ENCODE measurements around the gene UTP14C.

UTP14C gene

DNA sequence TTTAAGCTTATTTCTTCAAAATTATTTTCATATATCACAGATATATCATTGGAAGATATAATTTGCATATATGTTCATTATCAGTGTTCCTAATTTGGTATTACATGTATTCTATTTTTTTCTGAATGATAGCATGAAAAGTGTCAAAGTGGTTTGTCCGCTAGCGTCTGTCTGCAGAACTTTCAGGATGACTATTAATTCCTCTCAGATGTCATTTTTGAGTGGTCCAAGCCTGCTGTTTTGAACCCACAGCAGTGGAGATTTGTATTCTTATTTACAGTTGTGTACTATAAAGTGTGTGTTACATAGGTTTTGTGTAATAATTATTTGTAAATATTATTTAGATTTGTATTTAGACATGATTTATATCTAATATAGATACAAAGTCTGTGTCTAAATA is 8.5 kb downstream of the UTP14C start:
- TF ChIP-seq, protein P1, sequence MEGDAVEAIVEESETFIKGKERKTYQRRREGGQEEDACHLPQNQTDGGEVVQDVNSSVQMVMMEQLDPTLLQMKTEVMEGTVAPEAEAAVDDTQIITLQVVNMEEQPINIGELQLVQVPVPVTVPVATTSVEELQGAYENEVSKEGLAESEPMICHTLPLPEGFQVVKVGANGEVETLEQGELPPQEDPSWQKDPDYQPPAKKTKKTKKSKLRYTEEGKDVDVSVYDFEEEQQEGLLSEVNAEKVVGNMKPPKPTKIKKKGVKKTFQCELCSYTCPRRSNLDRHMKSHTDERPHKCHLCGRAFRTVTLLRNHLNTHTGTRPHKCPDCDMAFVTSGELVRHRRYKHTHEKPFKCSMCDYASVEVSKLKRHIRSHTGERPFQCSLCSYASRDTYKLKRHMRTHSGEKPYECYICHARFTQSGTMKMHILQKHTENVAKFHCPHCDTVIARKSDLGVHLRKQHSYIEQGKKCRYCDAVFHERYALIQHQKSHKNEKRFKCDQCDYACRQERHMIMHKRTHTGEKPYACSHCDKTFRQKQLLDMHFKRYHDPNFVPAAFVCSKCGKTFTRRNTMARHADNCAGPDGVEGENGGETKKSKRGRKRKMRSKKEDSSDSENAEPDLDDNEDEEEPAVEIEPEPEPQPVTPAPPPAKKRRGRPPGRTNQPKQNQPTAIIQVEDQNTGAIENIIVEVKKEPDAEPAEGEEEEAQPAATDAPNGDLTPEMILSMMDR (IDR thresholded peaks at IDR 0.05; ENCODE audit: low read depth, low read length, poor library complexity, severe bottlenecking) = no peak
- TF ChIP-seq EZH2phosphoT487 (IDR thresholded peaks at IDR 0.05; ENCODE audit: borderline replicate concordance, low read length) = no peak
- H3F3A ChIP-seq (ENCODE audit: control insufficient read depth, insufficient read depth) = no peaks in the 10 kb centered on the region
- H3K27ac ChIP-seq (ENCODE audit: low read depth, low read length) = no peak overlapping the region
- peaks cover 18% of the 10 kb centered on the region for H3K36me3 ChIP-seq (ENCODE audit: control insufficient read depth, low read length)
- H3K9me3 ChIP-seq (ENCODE audit: control insufficient read depth, insufficient read depth, low read length) = no peaks in the 10 kb centered on the region
- no peak overlapping the region for H3K4me2 ChIP-seq (ENCODE audit: low read length)
- no peaks in the 10 kb centered on the region for H4K20me1 ChIP-seq (ENCODE audit: control insufficient read depth, insufficient read depth, low read depth, low read length)
- no peaks in the 10 kb centered on the region for H3K4me1 ChIP-seq (ENCODE audit: control insufficient read depth, low read length)
- no peaks in the 10 kb centered on the region for H3K79me2 ChIP-seq (ENCODE audit: control insufficient read depth, low read length)
- no peaks in the 10 kb centered on the region for H3K27me3 ChIP-seq (ENCODE audit: control insufficient read depth, low read length)
- H3K4me3 ChIP-seq (ENCODE audit: low read length) = no peak overlapping the region
- no peaks in the 10 kb centered on the region for H3K9me2 ChIP-seq (replicated peaks; ENCODE audit: control insufficient read depth, low read length)

DNA sequence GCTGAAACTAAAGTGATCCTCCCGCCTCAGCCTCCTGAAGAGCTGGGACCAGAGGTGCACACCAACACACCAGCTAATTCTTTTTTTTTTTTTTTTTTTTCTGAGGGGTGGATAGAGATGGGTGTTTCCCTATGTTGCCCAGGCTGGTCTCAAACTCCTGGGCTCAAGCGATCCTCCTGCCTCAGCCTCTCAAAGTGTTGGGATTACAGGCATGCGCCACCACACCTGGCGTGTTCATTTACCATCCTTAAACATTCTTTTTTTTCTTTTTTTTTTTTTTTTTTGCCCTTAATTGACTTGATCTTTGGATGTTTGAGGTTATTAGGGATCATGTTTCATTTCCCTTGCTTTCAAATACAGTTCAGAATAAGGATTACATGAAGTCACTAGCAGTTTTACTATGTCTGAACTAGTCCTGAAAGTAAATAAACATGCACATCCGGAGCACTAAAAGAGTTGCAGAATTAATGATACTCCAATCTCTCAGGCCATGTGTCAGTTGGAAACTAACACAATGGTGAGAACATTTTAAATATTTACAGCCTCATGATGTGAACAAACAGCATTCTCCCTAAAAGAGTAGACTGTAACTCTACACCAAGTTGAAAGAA is 10.2 kb downstream of the UTP14C start:
- Histone ChIP-seq H3K4me3 (ENCODE audit: low read length) (no peak overlapping the region), H3K9me2 (replicated peaks; ENCODE audit: control insufficient read depth, low read length) (no peaks in the 10 kb centered on the region), H4K20me1 (ENCODE audit: control insufficient read depth, insufficient read depth, low read depth, low read length) (no peaks in the 10 kb centered on the region), H3K9me3 (ENCODE audit: control insufficient read depth, insufficient read depth, low read length) (no peaks in the 10 kb centered on the region), H3K4me2 (ENCODE audit: low read length) (no peak overlapping the region), H3K36me3 (ENCODE audit: control insufficient read depth, low read length) (peaks cover 3% of the 10 kb centered on the region; the same call in 1 of the 2 replicates), H3K79me2 (ENCODE audit: control insufficient read depth, low read length) (no peaks in the 10 kb centered on the region), H3K27me3 (ENCODE audit: control insufficient read depth, low read length) (no peaks in the 10 kb centered on the region), H3K4me1 (ENCODE audit: control insufficient read depth, low read length) (no peaks in the 10 kb centered on the region), H3K27ac (ENCODE audit: low read depth, low read length) (no peak overlapping the region), H3F3A (ENCODE audit: control insufficient read depth, insufficient read depth) (no peaks in the 10 kb centered on the region)
- no peak for TF ChIP-seq EZH2phosphoT487 (IDR thresholded peaks at IDR 0.05; ENCODE audit: borderline replicate concordance, low read length)
- TF ChIP-seq, protein P1 (IDR thresholded peaks at IDR 0.05; ENCODE audit: low read depth, low read length, poor library complexity, severe bottlenecking) = no peak

DNA sequence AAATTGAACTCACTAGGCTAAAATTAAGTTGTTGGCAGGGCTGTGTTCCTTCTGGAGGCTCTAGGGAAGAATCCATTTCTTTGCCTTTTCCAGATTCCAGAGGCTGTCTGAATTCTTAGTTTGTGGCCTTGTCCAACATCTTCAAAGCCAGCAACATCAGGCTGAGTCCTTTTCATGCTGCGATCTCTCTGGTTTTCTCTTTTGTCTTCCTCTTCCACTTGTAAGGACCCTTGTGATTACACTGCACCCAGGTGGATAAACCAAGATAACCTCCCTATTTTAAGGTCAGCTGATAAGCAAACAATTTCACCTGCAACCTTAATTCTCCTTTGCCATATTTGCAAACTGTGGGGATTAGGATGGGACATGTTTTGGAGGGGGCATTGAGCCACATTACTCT is 11.5 kb downstream of the UTP14C start:
- Histone ChIP-seq H3K4me2 (ENCODE audit: low read length) (no peak overlapping the region), H3K27ac (ENCODE audit: low read depth, low read length) (no peak overlapping the region), H3K79me2 (ENCODE audit: control insufficient read depth, low read length) (no peaks in the 10 kb centered on the region), H3K4me3 (ENCODE audit: low read length) (no peak overlapping the region), H3K9me3 (ENCODE audit: control insufficient read depth, insufficient read depth, low read length) (no peaks in the 10 kb centered on the region), H3F3A (ENCODE audit: control insufficient read depth, insufficient read depth) (no peaks in the 10 kb centered on the region), H3K9me2 (replicated peaks; ENCODE audit: control insufficient read depth, low read length) (no peaks in the 10 kb centered on the region), H3K4me1 (ENCODE audit: control insufficient read depth, low read length) (no peaks in the 10 kb centered on the region), H3K27me3 (ENCODE audit: control insufficient read depth, low read length) (no peaks in the 10 kb centered on the region), H4K20me1 (ENCODE audit: control insufficient read depth, insufficient read depth, low read depth, low read length) (no peaks in the 10 kb centered on the region), H3K36me3 (ENCODE audit: control insufficient read depth, low read length) (no peaks in the 10 kb centered on the region)
- TF ChIP-seq, protein P1 (IDR thresholded peaks at IDR 0.05; ENCODE audit: low read depth, low read length, poor library complexity, severe bottlenecking) = no peak
- no peak for TF ChIP-seq EZH2phosphoT487 (IDR thresholded peaks at IDR 0.05; ENCODE audit: borderline replicate concordance, low read length)
